OCI-LY3 (cell line): ENCODE measurements around the gene BROX.

ENCODE experiments used
- CTCF ChIP-seq: fragments of 200-600, 300-600 bp; sonication (generic); IDR thresholded peaks from 2 replicates; pipeline ENCODE4 v1.5.1; 2014; ENCODE audit warnings: antibody characterized with exemption, low read length, low read depth
- EZH2phosphoT487 ChIP-seq: fragments of 200-600 bp; shearing (Covaris generic); IDR thresholded peaks from 2 replicates; pipeline ENCODE4 v1.6.1; 2018; ENCODE audit warnings: antibody characterized with exemption, mixed run types, low read depth

DNA sequence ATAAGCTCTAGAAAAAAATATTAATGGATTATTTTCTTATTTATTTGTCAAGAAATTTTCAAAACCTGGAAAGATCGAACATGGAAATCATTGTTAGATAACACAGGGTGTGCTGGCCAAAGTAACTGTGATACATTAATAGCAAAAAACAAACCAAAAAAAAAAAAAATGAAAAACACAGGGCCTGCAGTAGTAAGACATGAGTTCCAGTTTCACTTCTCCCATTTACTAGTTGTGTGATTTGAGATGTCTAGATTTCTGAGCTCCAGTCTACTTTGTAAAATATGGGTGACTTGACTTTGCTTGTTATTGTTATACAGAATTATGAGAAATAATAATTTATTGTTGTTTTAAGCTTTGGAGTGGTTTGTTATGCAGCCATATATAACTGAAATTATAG, 38.3 kb downstream of the BROX start:
- TF ChIP-seq CTCF = no peak
- TF ChIP-seq EZH2phosphoT487 = no peak
